GM21786 (cell line): Measurements from ENCODE around the gene HSBP1.

Experiments
- ATAC-seq: cut with Tn5 transposase; IDR thresholded peaks from one replicate; pipeline ENCODE4 v1.9.1; 2021; ENCODE audit not compliant: unreplicated experiment

HSBP1 gene

DNA sequence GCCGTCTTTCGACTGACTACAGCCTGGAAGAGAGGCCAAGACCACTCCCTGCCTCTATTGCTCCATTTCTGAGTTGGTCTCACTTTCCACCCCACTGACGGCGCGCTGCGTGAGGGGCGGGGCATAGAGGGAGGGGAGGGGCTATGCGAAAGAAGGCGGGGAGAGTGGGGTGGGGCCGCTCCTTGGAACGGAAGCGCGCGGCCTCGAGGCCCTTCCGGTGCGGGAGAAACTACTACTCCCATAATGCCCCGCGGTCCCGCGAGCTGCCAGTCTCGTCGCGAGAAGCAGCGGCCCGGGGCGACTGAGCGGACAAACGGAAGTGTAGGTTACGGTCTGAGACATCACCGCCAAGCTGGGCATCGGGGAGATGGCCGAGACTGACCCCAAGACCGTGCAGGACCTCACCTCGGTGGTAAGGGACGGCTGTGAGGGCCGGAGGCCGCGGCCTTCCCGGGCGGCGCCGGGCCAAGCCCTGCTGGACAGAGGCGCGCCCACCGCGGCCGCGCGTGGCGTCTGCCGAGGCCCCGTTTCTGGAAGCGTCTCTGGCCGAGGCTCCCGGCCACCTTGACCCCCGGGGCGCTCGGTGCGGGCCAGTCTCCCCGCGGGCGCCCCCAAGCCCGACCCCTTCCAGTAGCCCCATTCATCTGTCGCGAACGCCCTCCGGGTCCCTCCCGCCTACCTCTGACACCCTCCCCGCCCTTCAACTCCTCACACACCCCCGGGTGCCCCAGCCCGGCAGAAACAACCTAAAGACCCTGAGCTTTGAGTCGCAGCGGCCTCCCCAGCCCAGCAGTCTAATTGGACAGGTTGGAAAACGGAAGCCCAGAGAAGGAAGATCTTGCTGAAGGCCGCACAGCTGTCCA lies at the start of gene HSBP1:
Gene HSBP1, plus strand, starts transcription at position 269 of the 863 bp plus-strand sequence. Its CDS starts 99 bp downstream, at position 368.
- peak; percentile 92 for ATAC-seq

DNA sequence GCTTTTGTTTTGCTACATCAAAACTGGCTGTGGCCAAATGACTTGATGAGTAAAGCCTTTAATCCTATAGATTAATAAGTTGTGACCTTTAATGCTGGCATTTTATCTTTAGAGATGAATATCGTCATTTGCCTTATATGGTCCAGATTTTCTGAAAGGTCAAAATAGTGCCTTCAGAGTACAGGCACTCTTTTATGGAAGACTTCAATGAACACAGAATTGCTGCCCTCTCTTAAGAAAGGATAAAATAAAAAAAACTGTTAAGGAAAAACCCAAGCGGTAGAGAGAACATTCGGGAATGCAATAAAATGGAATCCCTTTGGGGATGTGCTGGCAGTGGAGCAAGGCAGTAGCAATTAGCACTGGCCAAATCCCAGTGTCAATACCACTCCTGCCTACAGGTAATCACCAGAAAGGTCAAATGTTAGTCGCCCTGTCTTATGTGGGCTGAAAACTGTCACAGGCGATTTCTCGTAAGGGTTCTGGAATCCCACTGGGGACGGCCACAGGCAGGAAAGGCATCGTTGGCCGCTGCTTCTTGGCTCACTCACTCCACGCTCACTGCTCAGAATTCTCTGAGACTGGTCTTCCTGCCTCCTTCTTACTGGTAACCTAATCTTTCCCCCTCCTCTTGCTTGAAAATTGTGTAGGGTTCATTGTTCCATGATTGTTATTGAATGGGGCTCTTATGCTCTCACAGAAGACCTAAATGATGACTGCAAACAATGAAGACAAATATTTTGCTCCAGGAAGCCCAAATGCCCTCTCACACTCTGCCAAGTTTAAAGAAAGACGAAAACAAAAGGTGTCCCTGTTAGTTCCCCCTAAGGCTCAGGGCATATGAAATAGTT lies 45.4 kb upstream of the HSBP1 start:
- no peak for ATAC-seq

DNA sequence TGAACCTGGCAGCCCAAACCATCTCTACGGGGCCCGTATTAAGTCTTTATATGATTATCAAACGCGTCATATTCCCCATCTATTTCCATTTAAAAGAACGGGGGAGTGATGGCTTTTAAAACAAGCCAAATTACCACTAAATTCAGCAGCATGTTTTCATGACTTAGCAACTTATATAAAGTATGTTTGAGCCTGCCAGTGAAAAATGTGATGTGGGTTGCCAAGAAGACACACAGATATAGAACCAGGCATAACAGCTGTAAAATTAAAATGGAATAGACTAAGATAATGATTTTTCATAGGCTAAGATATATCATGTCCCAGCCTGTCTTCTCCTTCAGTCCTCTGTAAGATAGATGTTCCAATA lies 44.8 kb upstream of the HSBP1 start:
- ATAC-seq, result no peak

DNA sequence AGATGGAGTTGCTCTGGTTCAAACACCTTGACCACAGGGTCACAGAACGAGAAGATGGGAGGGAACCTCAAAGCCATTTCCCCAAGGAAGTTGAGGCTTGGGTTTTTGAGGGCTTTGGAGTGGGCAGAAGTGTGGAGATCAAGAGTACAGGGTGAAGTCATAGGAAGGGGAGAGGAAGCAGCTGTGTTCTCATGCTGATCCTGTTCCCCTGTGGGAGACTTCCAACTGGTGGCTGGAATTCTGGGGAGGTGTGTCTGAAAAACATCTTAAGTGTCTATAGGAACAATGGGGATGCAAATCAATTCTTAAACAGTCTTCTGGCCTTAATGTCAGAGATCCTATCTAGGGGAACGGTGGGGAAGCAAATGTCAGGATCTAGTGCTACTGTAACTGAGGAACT lies 38.8 kb upstream of the HSBP1 start:
- no peak for ATAC-seq

DNA sequence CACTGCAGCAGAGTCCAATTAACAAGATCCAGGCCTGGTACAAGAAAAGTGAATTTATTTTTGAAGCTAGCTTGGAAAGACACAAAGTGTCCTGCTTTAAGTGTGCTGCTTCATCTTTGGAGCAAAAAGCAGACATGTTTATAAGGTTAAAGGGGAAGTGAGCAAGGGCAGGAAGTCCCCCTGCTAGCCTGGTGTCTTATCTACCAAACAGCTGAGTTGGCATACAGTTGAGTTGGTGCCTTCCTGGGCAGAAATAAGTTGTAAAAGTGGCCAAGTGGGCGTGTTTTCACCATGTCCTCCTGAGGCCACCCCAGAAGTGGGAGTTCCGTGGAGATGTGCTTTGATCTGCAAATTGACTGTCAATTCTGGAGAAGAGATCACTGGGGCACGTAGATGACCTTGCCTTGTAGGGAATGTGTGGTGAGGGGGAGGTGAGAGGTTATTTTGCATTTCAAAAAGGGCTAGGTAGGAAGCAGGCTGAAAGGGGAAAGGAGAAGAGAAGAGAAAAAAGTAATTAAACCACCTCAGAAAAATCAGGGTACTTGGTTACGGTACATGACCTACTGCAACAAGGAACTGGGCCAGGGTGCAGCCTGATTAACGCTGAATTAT lies 38.3 kb upstream of the HSBP1 start:
- no peak for ATAC-seq

DNA sequence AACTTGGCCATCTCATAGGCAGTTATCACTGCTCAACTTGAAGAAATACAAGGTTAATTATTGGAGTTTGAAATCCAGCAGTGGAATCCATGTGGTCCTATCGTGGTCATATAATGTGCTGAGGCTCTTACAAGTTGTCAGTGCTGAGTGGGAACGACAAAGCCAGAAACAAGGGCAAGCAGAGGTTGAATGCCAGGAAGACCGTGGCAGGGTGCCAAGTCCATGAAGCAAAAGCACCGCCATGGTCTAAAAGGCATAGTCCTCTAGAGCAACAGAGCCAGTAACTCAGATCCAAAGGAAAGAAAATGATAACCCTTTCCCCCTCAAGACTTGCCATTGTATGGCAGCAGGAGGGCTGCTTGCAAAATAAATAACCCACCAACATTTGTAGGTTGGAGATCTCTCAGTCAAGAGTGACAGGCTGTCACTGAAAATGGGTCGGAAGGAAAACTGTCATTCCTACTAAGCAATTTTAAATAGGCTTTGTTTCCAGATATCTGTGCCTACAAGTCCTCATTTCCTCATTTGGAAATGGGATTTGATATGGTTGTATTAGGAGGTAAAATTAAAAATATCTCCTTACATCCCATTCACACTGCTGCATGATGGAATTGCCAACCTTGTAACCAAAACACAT lies 36.4 kb upstream of the HSBP1 start:
- no peak for ATAC-seq

DNA sequence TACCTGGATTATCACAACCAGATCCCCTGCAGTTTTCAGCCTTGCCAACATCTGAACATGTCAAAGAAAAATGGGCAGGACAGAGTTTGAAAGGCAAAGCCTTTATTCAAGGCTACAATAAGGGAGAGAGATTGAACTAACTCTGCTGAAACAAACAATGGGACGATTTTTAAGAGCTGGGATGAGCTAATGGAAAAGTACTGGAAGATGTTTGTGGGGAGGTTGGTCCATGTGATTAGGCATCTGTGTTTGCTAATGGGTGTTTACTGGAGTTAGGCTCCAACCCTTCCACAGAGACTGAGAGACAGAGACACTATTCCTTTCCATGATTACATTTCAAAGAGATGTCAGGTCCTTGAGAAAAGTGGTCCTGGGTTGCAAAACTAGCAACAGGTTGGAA lies 35.0 kb upstream of the HSBP1 start:
- ATAC-seq, result no peak

DNA sequence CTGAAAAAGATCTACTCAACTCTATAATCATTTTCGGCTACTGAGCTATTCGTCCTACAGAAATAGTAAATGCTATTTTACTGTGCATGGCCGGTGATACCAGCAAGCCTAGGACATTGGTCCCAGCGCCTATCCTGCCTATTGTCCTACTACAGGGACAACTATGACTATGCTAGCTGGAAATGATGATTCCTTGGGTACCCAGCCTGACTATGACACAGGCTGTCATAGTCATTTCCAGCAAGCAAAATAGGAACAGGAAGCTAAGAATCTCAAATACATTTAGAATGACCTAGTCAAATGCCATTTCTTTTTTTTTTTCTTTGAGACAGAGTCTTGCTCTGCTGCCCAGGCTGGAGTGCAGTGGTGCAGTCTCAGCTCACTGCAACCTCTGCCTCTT lies 33.7 kb upstream of the HSBP1 start:
- ATAC-seq, result no peak

DNA sequence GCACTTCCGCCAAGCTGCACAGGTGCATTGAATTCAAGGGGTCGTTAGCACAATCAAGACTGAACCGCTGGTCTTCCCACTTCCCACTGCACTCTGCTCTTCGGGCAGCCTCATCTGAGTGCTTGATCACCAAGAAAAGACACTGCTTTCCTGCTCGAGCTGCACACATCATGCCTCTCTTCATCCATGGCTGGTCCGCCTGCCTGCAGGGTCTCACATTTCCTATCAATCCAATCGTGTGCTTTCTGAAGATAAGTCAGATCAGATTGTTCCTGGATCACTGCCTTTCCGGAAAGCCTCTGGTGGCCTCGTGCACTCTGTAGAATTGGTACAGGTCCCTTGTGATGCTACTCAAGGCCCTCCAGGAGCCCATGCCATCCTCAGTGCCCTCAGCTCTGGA lies 30.8 kb upstream of the HSBP1 start:
- no peak for ATAC-seq

DNA sequence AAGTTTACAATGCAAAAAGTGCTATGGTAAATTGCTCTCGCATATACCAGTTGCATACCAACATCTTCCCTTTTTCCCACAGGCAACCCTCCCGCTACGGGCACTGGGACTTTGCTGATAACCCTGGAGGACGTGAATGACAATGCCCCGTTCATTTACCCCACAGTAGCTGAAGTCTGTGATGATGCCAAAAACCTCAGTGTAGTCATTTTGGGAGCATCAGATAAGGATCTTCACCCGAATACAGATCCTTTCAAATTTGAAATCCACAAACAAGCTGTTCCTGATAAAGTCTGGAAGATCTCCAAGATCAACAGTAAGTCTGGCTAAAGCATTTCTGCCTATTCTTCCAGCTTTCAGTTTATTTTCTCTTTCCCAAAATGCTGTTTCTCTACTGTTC lies 27.9 kb upstream of the HSBP1 start:
- ATAC-seq, result no peak

DNA sequence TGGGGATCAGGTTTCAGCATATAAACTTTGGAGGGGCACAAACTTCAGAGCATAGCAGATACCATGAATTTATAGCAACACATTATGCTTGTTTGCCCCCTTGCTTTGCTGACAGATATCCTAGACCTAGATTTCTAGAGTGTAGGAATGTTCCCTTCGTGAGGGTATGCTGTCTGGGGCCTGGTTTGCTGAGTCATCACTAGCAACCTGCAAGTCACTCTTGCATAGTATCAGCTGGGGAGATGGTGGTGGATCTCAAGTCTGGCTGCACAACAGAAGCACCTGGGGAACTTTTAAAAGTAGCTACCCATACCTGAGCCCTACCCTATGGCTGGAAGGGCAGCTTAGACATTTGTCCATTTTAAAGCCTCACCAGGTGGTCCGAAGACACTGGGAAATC lies 22.3 kb upstream of the HSBP1 start:
- ATAC-seq, result no peak

DNA sequence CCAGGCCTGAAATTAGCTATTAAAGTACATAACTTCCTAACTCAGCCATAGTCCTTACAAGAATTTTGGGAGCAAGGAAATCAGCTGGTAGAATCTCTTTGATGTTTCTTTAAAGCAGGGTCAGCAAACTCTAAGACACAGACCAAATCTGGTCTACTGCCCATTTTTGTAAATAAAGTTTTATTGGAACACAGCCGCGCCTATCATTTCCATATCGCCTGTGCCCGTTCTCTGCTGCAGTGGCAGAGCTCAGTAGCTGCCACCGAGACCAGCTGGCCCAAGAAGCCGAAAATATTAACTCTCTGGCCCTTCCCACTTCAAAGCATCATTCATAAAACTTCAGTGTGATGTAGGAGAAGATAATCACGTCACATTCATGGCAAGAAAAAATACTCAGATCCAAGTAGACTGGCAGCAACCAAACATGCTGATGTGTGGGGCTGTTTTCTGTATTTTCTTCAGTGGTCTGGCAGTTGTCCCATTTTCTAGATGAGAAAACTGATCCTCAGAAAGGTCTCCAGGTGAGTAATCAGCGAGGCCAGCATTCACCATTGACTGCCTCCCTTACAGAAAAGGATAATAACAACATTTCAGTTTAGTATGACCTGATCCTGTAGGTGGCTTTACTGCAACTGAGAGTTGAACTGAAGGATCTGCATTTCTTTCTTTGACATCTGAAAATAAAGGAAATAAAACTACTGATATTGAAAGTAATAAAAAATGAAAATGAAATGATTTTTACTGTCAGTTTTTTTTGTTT lies 18.0 kb upstream of the HSBP1 start:
- no peak for ATAC-seq

DNA sequence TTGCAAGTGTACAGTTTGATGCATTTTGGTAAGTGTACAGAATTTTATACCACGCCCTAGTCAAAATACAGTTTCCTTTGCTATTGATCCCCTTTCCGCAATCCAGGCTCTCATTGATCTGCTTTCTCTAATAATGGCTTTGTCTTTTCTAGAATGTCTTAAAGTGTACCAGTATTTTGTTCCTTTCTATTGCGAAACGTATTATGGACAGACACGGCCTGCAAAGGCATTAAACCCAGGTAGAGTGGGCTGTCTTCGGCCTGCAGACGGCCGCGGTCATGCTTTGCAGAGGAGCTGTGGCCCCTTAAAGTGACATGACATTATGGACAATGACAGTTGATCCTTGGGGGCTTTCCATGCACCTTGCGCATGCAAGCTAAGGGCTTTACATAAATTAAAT lies 15.9 kb upstream of the HSBP1 start:
- ATAC-seq, result no peak

DNA sequence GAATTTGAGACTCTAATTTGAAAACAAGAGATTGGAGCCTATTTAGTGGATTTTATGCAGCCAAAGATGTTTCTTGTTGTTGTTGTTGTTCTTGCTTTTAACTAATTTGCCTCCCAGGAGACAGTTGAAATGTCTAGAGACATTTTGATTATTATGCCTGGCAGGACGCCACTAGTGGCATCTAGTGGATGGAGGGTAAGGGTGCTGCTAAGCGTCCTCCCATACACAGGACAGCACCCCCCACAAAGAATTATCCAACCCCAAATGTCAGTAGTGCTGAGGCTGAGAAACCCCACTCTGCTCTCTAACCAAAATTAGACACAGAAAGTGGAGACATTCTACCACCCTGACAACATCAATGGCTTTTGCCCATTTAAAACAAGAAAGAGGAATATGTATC lies 15.4 kb upstream of the HSBP1 start:
- no peak for ATAC-seq

DNA sequence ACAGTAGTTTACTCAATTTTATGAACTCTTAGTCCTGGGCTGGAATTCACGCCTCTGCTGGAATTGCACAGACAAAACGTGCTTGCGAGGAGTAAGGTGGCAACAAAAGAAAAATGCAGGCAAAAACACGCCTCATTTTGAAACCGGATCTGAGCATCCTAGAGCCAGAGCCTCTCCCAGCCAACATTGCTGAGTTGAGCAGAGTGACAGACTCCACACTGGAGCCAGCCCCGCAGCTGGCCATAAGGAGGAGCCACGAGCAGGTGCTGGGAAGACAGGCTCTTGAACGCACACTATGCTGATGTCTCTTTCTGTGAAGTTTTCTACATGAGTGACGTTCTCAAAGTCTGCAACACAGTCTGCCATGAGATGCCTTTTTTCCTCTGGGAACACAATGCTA lies 14.6 kb upstream of the HSBP1 start:
- no peak for ATAC-seq

DNA sequence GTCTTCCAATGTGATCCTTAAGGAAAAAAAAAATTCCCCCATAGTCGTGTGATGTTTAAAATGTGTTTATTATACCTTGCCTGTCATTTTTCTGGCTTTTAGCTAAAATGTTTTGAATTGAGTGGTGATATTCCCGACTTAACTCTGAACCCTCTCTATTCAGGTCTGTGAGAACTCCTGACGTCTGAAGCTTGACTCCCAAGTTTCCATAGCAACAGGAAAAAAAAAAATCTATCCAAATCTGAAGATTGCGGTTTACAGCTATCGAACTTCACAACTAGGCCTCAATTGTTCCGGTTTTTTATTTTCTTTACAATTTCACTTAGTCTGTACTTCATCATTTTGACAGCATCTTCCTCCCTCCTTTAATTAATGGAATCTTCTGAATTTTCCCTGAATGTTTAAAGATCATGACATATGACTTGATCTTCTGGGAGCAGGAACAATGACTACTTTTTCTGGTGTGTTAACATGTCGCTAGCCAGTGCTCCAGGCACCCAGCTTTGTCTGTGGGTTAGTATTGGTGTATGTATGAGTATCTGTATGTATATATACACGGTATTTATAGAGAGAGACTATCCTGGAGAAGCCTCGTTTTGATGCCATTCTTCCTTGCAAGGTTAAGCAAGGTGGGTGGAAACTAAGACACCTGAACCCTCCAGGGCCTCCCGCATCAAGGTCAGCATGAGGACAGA lies 12.8 kb upstream of the HSBP1 start:
- no peak for ATAC-seq

DNA sequence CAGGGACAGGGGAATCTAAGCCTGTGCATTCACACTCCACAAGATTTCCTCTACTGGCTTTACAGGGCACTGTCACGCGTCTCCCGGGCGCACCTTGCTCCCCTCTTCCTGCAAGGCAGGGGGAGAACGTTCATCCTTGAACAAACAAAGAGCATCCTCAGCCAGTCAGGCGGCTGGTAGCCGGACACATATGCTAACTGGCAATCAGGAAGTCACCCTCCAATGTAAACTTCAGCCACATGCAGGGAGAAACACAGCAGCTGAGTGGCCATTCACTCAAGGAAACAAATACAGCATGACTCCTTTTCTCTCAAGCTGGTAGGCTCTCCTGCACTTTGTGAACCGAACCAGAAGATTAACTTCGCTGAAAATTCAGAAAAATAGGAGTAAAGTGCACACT lies 10.8 kb upstream of the HSBP1 start:
- no peak for ATAC-seq

DNA sequence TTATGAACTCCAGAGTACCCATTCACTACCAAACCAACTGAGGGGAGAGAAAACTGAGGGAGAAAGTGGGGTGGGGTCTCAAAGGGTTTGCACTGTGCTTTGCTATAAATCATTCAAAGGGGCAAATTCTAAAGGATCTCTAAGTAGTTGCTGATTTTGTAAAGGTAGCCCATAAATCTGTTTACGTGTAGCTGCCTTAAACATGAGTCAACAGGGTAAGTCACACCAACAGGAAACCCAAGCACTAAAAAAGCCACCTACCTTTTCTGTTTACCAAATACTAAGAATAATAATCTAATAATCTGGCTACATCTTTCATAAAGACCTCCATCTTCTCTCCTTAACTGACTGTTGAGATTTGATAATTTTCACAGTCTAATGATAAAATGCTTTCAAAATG lies 8.4 kb upstream of the HSBP1 start:
- ATAC-seq, result no peak

DNA sequence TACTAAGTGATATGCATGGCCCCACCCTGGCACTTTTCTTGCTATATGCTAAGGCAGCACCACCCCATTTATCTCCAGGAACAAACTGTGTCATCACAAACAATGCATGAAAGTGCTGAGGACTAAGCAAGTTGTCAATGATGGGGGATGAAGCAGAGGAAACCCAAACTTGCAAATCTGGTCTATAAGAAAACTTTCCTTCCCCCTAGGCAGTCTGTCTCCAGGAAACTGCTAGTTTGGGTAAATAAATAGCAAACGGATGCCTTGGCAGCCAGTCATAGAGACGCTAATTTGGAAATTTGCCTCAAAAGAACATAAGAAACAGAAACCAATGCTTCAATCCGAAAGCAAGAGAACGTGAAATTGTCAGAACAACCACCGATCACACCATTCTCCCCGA lies 5.6 kb upstream of the HSBP1 start:
- no peak for ATAC-seq

DNA sequence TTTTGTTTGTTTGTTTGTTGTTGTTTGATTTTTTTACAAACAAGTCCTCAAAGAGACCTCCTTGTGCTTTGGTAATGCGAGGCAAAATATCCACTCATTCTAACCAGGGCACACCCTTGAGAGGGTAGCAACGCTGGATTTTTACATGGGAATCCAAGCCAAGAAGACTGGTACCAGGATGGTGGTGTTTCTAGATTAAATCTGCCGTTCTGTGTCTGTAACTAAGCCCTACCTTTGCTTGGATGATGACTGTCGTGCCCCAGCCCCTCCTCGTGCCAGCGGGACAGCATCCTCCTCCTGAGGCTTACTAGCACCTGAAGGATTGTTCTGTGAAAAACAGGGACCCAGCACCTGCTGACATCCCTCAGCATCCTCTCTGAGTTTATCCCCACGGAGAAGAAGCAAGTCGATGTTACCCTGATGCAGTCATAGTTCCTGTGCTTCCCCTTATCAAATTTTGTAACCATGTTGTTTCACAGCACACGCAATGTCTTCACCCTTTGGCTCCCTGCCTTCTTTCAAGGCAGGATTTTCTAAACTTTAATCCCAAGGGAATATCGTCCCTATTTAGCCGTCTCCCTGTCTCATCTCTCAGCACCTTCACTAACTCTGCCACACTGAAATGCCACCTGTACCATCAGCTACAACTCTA lies 5.1 kb upstream of the HSBP1 start:
- no peak for ATAC-seq
